GM21825 (cell line): Measurements from ENCODE around the gene MKKS.

Experiments
- ATAC-seq: cut with Tn5 transposase; IDR thresholded peaks from one replicate; pipeline ENCODE4 v1.9.1; 2021; ENCODE audit warnings: mild to moderate bottlenecking, moderate library complexity; ENCODE audit not compliant: unreplicated experiment

The MKKS gene

DNA sequence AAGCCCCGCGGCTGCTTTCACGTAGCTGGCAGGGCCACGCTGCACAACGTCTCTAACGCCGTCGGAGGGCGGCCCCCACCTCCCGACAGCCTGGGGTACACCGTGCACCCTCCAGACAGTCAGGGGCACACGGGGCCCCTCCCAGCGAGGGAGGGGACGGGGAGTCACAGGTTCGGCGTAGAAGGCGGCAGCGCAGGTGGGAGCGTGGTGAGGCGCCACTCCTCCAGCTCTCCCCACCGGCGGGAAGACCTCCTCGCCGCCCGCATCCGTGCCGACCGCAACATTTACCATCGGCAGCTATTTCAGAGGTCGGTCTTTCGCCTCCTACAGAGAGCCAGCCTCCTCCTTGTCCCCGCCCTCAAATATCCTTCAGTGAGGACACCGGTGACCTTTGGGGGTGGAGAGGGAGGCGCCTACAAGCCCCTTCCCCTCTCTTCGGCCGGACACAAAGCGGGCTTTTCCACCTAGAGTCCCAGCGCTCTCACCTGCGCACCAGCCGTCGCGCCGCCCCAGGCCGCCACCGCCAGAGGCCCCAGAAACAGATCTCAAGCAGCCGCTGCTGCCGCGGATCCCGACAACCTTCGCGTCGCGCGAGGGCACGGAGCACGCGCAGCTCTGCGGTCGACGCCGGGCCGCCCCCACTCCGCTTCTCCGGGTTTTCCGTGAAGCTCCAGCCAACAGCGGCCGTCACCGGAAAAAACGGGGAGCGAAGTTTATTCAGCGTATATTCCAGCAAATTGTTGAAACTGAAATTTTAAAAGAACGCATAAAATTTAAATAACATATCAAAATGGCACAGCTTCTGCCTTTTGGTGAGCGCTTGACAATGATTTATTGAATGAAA, at the start of gene MKKS:
Gene MKKS (minus strand): TSS at position 600 of the 844 bp plus-strand sequence. CDS start 20,708 bp downstream, outside the sequence.
- ATAC-seq = peak; percentile 46

DNA sequence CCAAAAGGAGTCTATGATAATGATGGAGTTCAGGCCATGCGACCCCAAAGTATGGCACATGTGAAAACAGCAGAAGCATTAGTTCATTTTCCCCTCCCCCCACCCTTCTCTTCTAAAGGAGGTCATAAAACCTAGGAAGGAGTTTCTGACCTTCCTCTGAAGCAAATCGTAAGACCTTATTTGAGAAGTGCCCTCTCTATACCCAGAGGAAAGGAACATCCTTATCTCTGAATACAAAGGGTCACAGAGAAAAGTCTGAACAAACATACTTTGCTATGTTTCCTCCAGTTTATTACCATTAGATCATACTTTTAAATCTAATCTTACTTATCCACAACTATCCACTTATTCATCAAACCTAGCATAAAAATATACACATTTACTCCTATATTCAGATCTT, 49.7 kb upstream of the MKKS start:
- no peak for ATAC-seq

DNA sequence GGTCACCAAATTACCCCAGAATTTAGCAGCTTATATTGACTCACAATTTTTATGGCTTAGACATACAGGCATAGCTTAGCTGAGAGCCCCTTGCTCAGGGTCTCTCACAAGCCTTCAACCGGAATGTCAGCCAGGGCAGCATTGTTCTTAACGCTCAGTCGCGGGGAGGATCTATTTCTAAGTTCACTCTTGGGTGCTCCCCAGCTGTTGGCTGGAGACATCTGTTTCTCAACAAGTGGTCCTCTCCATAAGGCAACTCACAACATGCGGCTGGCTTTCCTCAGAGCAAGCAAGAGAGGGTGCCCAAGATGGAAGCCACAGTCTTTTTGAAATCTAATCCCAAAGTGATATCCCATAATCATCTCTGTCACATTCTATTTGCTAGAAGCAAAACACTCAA, 47.7 kb upstream of the MKKS start:
- ATAC-seq = no peak

DNA sequence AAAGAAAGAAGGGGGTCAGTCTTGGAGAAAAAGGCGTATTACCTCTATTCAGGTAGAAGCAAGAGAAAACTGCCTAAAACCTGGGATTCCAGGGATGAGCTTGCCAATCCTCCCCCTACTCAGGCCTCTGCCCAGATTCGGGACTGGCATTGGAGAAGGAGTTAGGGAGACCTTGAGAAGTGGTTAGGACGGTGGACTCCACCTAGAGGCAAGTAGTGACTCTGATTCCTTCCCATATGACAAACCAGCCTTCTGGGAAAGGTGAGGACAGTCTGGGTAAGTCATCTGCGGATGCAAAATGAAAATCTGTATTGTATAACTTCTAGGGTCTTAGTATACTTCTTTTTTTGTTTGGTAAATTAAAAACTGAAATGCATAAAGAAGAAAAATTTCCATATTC, 44.9 kb upstream of the MKKS start:
- ATAC-seq = no peak

DNA sequence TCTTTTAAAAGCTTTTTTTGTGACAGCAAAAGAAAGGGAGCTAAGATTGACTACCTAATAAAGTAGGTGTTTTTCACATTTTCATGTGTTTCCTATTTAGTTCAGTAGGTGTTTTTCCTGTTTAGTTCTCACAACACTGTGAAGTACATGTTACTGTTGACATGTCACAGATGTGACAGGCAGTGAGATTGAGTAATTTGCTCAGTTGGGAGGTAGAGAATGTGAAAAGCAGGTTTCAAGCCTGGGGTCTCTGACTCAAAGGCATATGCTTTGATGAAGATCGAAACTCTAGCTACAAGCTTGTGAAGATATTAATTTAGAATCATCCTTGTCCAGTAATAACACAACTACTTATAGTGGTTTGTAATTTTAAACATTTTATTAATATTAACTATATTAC, 44.2 kb upstream of the MKKS start:
- ATAC-seq = peak; percentile 40

DNA sequence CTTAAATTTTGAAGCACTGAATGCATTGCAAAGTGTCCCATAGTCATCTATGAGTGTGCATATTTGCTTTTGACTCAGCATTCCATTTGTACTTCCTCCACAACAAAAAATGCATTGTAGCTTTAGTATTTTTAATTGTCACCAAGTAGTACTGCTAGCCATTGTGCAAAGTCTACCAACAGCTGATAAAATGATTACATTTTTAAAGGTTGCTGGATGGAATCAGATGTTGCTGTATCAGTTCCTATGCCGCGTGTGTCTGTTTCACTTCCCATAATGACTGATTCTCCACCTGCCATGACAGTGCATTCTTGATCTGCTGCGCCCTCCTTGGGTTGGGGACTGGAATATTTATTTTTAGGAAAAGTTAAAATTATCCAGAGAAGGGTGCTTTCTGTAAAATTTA, 42.3 kb upstream of the MKKS start:
- ATAC-seq = peak; percentile 84

DNA sequence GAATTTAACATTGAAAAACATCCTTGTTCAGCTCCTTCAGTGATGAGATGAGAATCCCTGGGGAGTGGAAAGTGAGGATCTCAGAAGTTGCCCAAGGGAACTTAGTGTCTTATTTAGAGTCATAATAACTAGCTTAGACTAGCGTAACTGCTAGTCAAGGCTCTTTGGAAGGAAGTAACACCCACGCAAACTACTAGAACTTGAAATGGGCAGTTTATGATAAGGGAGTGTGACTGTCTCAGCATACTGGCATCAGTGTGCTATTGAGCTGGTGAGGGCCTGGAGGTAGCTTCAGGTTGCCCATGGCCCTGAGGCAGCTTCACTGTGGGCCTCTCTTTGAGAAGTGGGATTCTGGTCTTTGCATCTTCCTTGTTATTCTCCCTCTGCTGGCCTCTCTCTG, 41.2 kb upstream of the MKKS start:
- no peak for ATAC-seq

DNA sequence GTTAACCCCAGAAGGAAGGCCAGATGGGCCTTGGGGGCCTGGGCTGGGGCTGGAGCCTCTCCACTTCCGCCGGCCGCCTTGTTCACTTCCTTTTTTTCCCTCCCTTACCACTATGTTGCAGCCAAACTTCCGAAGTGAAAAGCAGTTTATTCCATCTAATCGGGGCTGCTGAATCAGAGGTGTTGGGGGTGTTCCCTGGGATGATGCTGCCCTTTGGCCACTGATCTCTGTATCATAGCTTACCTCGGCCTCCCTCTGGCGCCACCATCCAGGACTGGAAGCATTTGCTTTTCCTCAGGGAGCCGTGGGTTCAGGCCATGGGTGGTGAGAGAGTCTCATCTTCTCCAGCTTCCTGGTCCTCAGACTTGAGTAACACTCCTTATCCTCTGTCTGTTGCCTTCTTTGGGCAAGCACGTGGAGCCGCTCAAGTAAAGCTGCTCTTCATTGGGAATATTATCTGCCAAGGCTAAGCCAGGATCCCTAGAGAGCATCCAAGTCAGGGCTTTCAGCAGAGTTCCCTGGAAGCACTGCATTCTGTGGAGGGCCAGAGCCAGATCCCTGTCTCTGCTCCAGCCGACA, 40.7 kb upstream of the MKKS start:
- ATAC-seq = no peak

DNA sequence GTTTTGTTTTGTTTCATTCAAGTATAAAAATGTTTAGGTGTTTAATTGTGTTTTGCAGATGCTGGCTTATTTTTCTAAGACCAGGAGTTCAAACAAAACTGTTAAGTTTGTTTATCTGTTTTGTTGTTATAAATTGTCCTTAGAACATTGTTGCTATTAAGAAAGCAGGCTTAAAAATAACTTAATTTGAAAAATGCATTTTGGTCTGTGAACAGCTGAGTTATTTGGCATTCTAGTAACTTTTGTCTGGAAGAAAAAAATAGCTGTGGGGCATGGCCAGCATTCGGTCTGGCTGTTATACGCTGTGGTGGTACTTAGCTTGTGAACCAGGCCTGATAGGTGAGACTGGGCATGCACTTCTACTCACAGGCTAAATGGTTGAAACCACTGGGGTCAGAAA, 38.8 kb upstream of the MKKS start:
- ATAC-seq = no peak

DNA sequence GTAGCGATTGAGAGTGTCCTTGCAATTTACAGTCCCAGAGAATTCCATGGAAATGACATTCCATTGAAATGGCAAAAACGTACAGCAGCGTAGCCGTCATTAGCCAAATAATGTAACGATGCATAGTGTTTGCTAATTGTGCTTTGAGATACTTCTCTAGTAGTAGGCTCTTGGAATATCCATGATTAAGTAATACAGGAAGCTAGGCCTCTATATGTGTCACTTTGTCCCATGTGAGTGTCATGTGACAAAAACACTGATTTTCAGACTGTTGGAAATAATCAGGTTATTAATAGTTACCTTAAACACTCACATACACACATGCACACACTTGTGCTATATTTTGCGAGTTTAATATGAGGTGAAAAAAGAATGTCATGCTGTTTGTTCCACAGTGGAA, 36.3 kb upstream of the MKKS start:
- no peak for ATAC-seq

DNA sequence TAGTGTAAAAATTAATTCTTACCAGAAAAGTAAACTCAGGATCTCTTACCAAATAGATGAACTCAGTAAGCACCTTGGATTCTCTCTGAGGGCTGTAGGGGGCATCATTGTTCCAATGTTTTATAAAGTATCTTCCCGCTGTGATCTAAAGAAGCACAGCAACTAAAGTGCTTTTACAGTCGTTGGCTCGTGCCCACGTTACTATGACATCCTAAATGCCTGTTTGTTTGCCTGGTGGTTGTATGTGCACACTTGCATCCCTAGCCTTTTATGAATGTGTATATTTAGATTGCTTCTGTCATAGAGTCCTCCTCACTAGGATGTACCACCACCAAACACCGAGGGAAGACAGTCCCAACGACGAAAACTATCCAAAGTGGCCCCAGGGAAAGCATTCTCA, 35.6 kb upstream of the MKKS start:
- no peak for ATAC-seq

DNA sequence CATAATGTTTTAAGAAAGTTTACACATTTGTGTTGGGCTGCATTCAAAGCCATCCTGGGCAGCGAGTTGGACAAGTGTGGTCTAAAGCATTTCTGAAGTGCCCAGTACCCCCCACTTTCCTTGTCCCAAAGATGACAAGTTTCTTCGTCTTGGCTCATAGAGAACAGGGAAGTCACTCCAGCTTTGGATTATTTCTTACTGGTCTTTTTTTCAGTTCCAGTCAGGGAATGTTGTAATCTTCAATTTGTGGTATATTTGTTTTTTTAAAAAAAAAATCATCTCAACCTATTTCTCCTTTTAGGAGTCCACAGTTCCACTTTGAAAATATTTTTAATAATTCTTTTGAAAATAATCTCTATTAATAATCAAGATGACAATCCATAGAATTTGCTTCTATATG, 35.0 kb upstream of the MKKS start:
- ATAC-seq = no peak

DNA sequence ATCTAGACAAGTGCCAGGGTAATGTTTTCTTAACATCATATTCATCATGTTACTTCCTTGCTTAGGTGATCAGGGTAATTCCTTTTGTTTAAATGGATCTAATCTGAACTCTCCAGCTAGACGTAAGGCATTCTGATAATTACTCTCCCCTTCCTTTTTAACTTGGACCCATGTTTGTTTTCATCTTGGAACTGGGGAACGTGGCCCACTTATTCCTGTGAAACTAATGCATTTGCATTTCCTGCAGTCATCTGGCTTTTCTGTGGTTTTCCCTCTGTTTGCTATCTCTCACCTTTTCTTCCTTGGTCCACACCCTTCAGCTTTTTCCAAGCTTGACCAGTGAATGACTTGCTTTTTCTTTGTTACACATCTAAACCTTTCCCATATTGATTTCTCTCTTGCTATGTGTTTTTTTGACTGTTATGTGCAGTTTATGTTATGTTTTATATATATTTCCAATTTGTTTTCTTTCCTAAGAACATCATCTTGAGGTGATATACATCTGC, 34.4 kb upstream of the MKKS start:
- ATAC-seq = no peak

DNA sequence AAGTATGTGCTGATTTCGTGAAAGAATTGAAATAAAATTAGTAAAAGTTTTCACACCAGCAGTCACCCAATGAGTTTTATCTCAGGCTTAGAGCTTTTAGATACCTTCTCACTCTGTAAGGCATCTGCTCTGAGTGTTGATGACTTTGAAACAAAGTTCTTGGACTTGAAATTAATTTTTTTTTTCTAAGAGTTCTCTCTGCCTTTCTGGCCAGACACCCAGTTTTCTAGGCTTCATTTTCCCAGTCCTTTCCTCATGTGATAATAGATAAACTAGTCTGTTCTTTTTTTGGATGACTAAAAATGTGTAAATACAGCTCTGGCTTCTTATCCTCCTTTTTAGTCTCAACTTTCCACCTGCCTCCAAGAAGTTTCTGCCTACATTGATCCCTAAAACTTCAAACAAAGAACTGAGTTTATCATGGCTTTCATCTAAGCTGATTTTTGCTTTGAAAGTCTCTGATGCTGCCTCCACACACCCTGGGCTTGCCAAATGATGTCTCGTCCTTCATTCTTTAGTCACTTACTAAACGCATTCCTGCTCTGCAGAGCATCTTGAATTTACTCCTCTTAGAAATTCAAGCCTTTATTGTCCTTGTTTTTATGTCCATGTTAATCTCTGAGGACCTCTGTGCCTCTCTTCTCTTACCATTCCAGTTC, 33.8 kb upstream of the MKKS start:
- no peak for ATAC-seq

DNA sequence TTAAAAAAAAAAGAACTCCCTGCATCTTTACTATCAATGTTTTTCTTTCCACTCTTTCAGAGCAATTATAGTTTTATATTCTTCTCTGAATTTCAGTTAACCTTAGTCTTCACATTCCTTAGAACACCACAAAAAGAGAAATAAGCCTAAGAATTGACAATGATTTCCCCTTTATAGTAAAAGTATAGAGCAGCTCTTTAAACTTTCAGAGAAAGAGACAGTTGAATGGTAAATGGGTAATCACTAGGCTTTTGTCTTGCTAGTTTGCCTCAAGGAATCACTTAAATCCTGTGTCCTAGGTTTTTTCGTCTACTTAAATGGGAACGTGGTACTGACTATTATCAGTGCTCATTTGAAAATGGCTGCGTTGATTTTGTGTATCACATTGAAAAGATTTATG, 32.8 kb upstream of the MKKS start:
- ATAC-seq = no peak

DNA sequence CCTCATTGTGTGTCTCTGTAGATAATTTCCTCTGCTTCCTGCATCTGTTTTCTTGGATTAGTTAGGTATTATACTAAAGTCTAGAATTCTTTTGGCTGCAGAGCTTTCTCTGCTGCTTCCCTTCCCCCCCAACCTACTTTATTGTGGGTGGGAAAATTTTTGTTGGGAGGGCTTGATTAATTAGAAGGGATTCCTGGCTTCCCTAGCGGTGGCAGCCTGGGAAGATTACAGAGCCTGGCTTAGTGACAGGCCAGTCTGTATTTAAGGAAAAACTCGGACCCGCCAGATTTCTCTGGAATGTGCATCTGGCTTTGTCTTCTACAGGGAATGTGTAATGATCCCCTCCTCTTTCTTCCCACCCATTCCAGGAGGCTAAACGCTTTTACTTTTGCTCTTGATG, 32.3 kb upstream of the MKKS start:
- ATAC-seq = no peak

DNA sequence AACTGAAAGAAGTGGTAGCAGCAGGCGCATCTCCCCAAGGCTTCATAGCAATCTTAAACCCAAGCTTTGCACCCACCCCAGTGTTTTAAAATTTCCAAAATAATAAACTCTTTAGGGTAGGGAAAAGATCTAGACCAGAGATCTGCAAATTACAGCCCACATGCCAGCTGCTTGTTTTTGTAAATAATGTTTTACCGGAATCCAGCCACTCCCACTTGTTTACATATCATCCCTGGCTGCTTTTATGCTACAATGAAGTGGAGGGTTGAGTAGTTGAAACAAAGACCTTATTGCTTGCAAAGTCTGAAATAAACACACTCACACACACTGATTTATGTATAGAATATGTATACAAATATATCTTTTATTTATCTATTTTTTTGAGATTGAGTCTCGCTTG, 31.1 kb upstream of the MKKS start:
- no peak for ATAC-seq

DNA sequence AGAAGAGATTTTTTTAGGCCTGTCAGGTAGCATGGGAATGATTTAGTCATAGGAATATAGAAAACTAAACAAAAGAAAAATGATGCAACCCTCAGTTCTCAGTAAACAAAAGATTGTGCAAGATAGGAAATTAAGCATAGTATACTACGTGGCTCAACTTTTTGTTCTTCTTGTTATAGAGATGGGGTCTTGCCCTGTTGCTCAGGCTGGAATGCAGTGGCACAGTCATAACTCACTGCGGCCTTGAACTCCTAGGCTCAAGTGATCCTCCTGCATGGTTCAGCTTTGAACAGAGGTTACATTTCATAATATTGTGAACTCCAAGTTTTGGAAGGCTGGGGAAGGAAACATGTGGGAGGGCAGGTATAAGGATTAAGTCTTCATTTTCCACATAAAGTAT, 29.6 kb upstream of the MKKS start:
- ATAC-seq = no peak

DNA sequence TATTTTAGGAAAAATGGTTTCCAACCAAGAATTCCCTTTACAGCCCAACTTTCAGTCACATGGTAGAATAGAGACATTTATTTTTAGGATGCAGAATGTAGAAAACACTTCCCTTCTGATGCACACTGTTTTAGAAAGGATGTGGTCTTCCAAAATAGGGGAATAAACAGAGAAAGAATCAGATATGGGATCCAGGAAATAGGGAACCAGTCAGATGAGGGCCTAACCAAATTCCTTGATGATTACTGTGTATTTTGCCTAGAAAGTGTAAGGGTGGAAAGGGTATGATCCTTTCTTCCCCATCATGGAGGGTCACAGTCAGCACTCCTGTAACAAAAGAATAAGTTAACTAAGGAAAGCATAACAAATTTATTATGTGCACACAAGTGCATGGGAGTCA, 28.5 kb upstream of the MKKS start:
- no peak for ATAC-seq

DNA sequence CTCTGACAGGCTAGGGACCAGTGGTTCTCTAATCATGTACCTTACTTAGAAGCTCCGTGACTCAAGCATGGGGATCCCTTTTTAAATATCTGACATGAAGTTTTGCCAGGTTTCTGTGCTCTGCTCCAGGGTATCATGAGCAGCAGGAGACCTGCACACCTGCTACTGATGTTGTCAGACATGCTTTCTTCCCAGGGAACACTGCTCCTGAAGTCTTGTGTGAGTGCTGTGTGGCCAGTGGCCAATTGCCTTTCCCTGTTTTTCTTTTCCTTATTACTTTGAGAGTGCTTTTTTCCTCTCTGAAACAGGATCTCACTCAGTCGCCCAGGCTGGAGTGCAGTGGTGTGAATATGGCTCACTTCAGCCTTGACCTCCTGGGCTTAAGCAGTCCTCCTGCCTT, 27.5 kb upstream of the MKKS start:
- ATAC-seq = no peak

DNA sequence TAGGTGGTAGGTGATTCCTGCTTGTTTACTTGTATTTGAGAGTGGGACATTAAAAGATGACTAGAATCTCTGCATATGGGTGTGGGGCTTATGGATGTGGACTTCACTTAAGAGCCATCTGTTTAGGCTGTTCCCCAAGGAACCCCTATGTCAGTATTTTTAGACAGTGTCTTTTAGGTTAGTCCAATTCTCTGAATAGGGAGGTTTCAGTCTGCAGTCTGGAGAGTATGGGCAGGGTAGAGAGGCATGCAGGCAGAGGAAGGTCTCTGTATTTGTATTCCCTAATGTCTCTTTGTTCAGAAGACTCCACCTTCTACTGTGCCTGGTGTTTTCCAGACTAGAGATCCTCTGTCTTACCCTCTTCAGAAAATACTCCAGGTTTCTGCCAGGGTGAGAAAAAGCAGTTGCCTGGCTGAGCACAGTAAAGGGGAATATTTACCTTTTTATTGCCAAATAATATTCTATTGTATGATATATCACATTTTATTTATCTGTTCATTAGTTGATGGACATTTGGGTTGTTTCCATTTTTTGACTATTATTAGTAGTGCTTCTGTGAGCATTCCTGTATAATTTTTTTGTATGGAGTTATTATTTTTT, 20.2 kb upstream of the MKKS start:
- ATAC-seq = no peak

DNA sequence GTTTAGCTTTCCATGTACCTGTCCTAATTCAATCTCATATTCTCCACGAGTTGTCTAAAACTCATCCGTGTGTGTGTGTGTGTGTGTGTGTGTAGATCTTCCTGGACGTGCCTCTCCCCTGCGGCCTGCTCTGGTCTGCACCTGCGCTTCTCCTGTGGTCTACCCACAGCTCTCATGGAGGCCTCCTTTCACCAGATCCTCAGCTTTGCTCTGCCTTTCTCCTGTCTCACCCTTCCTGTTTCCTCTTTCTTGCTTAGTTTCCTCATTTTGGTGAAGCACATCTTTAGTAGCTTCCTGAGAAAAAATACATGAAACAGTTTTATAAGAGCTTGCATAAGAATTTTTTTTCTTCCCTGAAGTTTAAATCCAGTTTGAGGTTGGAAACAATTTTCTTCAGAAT, 19.2 kb upstream of the MKKS start:
- peak; percentile 96 for ATAC-seq
